T-helper 1 cell treated with Interleukin-12 subunit alpha and Interleukin-12 subunit beta and Interleukin-4 antibody, amounts not matched to agents 30 μg/mL and 1 μg/mL, for 36 hours (primary cell): ENCODE data around the gene JMJD4.
"Not testable (repeated sequence)": the region's sequence is repeated elsewhere in the genome, so short reads cannot be mapped to it uniquely, and the experiment has no call there.

Experiments used
- H3K27ac Mint-ChIP-seq: one replicate; pipeline ENCODE4 v1.8.0; 2021; ENCODE audit warnings: mild to moderate bottlenecking, mixed read lengths
- H3K27me3 Mint-ChIP-seq: one replicate; pipeline ENCODE4 v1.8.0; 2021; ENCODE audit warnings: low read depth, mixed read lengths
- H3K36me3 Mint-ChIP-seq: one replicate; pipeline ENCODE4 v1.8.0; 2021; ENCODE audit warnings: low read depth, mixed read lengths
- H3K4me1 Mint-ChIP-seq: one replicate; pipeline ENCODE4 v1.8.0; 2021; ENCODE audit warnings: low read depth, mixed read lengths
- H3K4me3 Mint-ChIP-seq: one replicate; pipeline ENCODE4 v1.8.0; 2021; ENCODE audit warnings: mild to moderate bottlenecking, moderate library complexity, mixed read lengths
- H3K9me3 Mint-ChIP-seq: one replicate; pipeline ENCODE4 v1.8.0; 2021; ENCODE audit warnings: mixed read lengths

Gene JMJD4

DNA sequence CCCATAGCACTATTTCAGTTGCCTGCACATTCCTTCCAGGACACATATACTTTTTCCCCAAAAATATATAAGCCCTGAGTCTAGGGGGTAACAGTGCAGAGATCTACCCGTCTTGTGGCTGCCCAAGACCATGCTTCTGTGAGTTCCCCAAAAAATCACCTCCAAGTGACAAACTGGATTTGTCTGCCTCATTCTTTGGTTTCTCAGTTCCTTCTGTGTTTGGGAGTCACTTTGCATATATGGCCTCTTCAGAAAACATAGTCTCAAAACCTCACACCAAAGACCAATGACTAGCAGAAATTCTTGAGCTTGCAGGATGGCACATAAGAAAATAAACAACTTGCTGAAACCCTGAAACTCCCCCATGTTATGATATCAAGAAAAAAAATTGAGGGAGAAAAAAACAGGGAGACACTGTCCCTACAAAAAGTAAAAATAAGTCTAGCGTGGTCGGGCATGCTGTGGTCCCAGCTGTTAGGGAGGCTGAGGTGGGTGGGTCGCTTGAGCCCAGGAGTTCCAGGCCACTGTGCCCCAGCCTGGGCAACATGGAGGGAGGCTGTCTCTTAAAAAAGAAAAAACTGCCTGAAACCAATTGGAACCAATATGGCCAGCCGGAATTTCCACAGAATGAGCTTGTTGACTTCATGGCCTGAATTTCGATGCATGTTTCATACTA lies 8.0 kb downstream of the JMJD4 start:
- Mint-ChIP-seq H3K27me3 (peaks cover 3% of the 10 kb centered on the region), H3K36me3 (peaks cover 7% of the 10 kb centered on the region), H3K27ac (no peak overlapping the region), H3K4me1 (peaks cover 10% of the 10 kb centered on the region), H3K4me3 (no peak overlapping the region), H3K9me3 (peaks cover 25% of the 10 kb centered on the region)

DNA sequence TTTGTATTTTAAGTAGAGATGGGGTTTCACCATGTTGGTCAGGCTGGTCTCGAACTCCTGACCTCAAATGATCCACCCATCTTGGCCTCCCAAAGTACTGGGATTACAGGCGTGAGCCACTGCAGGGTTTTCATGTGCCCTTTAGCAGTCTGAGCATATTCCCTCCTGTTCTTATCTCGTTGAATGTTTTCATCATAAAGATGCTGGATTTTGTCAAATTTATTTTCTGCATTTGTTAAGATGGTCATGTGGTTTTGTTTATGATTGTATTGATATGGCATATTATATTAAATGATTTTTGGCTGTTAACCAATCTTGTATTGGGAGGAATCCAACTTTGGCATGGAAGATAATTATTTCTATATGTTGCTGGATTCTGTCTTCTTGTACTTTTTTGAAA lies 8.8 kb downstream of the JMJD4 start:
- H3K27ac Mint-ChIP-seq, result no peak overlapping the region
- peaks cover 33% of the 10 kb centered on the region for H3K9me3 Mint-ChIP-seq
- no peak overlapping the region for H3K4me3 Mint-ChIP-seq

DNA sequence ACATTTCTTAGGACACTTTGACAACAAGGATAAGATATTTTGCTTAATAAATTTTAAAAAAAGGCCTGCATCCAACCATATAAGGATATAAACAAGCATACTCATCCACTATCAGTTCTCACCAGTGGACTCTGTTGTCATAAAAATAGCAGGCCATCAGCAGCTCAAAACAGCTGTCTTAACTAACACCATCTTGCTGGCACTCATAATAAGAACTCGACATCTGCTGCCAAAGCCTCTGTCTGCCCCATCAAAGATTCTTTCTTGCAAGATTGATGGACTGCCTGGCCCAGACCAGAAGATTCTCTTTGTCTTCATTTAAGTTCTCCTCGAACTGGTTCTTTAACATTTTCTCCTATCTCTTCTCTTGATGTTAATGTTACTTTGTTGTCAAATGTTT lies 10.1 kb downstream of the JMJD4 start:
- peaks cover 5% of the 10 kb centered on the region for H3K36me3 Mint-ChIP-seq
- H3K4me1 Mint-ChIP-seq, result peaks cover 7% of the 10 kb centered on the region
- H3K9me3 Mint-ChIP-seq, result peaks cover 46% of the 10 kb centered on the region
- no peak overlapping the region for H3K4me3 Mint-ChIP-seq
- peaks cover 3% of the 10 kb centered on the region for H3K27me3 Mint-ChIP-seq
- H3K27ac Mint-ChIP-seq, result no peak overlapping the region

More for the DNA sequence above, 8.8 kb downstream of the JMJD4 start:
- Mint-ChIP-seq H3K4me1 (peaks cover 10% of the 10 kb centered on the region), H3K27me3 (peaks cover 3% of the 10 kb centered on the region), H3K36me3 (peaks cover 7% of the 10 kb centered on the region)

DNA sequence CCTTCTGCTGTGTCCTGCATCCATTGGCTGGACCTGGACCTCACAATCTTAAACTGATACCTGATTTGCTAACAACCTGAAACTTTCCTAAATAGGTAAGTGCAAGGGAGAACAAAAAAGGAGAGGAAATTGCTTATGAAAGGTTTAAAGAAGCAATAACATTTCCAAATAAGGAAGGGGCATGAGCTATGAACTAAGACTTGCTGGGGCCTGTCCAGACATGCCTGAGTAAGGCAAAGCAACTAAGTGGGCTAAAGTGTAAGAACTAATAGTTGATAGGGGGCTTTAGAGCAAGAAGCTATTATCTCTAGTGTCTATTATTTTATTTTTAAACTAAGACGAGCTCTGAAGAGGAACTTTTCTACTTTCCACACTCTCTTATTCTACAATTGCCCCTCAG lies 11.6 kb downstream of the JMJD4 start:
- Mint-ChIP-seq H3K9me3 (peaks cover 59% of the 10 kb centered on the region), H3K36me3 (peaks cover 5% of the 10 kb centered on the region), H3K4me1 (peaks cover 7% of the 10 kb centered on the region)

DNA sequence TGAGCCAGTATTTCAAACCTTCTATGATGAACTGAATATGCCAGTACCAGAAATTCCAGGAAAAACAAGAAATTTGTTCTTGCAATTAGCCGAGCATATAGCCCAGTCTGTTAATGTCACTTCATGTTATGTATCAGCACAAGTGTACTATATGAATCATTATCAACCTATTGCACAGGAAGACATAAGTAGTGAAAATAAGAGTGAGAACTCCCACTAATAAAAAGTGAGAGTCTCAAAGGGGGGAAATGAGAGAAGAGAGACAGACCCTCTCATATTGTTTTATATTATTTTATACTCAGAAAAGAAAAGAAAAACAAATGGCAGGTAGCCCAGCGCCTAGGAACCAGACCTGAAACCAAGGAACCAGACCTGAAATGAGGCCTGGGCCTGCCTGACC lies 16.2 kb downstream of the JMJD4 start:
- H3K9me3 Mint-ChIP-seq, result peaks cover 80% of the 10 kb centered on the region
- peaks cover 5% of the 10 kb centered on the region for H3K36me3 Mint-ChIP-seq
- no peak overlapping the region for H3K4me3 Mint-ChIP-seq
- no peak overlapping the region for H3K27ac Mint-ChIP-seq
- no peaks in the 10 kb centered on the region for H3K4me1 Mint-ChIP-seq
- peaks cover 6% of the 10 kb centered on the region for H3K27me3 Mint-ChIP-seq

More for the DNA sequence above, 11.6 kb downstream of the JMJD4 start:
- Mint-ChIP-seq H3K27ac (no peak overlapping the region), H3K4me3 (no peak overlapping the region), H3K27me3 (peaks cover 3% of the 10 kb centered on the region)

DNA sequence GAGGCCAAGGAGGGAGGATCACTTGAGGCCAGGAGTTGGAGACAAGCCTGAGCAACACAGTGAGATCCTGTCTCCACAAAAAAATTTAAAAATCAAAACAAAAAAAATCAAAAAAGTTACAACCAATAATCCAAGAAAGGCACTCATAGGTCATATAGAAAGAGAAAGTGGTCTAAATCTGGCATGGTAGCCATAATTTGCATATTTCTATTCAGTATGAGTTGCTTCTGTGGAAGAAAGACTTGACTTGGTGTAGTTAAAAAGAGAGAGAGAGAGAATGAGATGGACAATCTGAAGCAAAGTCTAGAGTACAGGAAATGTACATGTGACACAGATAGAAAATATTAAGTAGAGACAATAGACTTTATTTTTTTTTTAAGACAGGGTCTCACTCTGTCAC lies 22.5 kb downstream of the JMJD4 start:
- H3K4me1 Mint-ChIP-seq, result peaks cover 6% of the 10 kb centered on the region
- no peak overlapping the region for H3K27ac Mint-ChIP-seq
- H3K4me3 Mint-ChIP-seq, result no peak overlapping the region
- H3K36me3 Mint-ChIP-seq, result peaks cover 3% of the 10 kb centered on the region
- peaks cover 56% of the 10 kb centered on the region for H3K9me3 Mint-ChIP-seq
- peaks cover 6% of the 10 kb centered on the region for H3K27me3 Mint-ChIP-seq

DNA sequence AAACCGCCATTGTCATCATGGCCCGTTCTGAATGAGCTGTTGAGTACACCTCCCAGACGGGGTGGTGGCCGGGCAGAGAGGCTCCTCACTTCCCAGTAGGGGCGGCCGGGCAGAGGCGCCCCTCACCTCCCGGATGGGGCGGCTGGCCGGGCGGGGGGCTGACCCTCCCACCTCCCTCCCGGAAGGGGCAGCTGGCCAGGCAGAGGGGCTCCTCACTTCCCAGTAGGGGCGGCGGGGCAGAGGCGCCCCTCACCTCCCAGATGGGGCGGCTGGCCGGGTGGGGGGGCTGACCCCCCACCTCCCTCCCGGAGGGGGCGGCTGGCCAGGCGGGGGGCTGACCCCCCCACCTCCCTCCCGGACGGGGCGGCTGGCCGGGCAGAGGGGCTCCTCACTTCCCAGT lies 24.6 kb downstream of the JMJD4 start:
- H3K36me3 Mint-ChIP-seq, H3K4me3 Mint-ChIP-seq, H3K27ac Mint-ChIP-seq, H3K27me3 Mint-ChIP-seq, H3K4me1 Mint-ChIP-seq: not testable (repeated sequence)
- H3K9me3 Mint-ChIP-seq, result peaks cover 47% of the 10 kb centered on the region

DNA sequence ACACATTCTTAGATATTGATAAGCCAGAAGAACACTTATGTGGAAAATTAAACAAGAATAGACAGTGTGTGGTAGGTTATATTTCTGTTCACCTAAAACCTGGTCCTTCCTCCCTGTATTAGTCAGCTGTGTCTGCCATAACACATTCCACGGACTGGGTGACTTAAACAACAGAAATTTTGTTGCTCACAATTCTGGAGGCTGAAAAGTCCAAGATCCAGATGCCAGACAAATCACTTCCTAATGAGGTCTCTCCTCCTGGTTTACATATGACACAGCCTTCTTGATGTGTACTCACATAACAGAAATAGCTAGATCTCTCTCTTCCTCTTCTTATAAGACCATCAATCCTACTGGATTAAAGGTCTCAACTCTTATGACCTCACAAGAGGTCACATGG lies 25.7 kb downstream of the JMJD4 start:
- H3K4me3 Mint-ChIP-seq, result no peak overlapping the region
- H3K27ac Mint-ChIP-seq, result no peak overlapping the region
- peaks cover 3% of the 10 kb centered on the region for H3K36me3 Mint-ChIP-seq
- H3K27me3 Mint-ChIP-seq, result no peaks in the 10 kb centered on the region
- H3K4me1 Mint-ChIP-seq, result peaks cover 8% of the 10 kb centered on the region
- H3K9me3 Mint-ChIP-seq, result peaks cover 50% of the 10 kb centered on the region

DNA sequence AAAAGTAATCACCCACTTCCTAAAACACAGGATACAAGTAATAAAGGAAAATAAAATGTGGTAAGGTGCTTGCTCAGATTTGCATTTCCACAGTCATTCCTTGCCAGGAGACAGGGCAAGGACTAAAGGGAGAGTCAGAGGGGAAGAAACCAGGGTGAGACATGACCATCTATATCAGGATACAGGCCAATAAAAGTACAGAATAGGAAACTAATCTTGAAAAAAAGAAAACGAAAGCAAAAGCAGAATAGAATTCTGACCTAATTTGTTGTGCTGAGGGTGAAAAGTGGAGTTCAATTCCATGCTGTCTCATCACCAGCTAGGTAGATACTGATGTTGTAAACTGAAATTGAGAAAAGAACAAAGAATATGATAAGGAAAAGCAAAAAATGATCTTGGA lies 27.3 kb downstream of the JMJD4 start:
- peaks cover 3% of the 10 kb centered on the region for H3K36me3 Mint-ChIP-seq
- peaks cover 56% of the 10 kb centered on the region for H3K9me3 Mint-ChIP-seq
- H3K27ac Mint-ChIP-seq, result peak overlapping the region; percentile 50
- no peaks in the 10 kb centered on the region for H3K27me3 Mint-ChIP-seq
- H3K4me3 Mint-ChIP-seq, result peak overlapping the region; percentile 22
- peaks cover 8% of the 10 kb centered on the region for H3K4me1 Mint-ChIP-seq

DNA sequence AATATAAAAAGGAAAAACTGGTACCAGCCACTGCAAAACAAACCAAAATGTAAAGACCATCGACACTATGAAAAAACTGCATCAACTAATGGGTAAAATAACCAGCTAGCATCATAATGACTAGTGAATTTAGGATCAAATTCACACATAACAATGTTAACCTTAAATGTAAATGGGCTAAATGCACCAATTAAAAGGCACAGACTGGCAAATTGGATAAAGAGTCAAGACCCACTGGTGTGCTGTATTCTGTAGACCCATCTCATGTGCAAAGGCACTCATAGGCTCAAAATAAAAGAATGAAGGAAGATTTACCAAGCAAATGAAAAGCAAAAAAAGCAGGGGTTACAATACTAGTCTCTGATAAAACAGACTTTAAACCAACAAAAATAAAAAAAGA lies 33.5 kb downstream of the JMJD4 start:
- H3K27me3 Mint-ChIP-seq, H3K4me3 Mint-ChIP-seq, H3K36me3 Mint-ChIP-seq, H3K4me1 Mint-ChIP-seq, H3K27ac Mint-ChIP-seq: not testable (repeated sequence)
- peaks cover 69% of the 10 kb centered on the region for H3K9me3 Mint-ChIP-seq

DNA sequence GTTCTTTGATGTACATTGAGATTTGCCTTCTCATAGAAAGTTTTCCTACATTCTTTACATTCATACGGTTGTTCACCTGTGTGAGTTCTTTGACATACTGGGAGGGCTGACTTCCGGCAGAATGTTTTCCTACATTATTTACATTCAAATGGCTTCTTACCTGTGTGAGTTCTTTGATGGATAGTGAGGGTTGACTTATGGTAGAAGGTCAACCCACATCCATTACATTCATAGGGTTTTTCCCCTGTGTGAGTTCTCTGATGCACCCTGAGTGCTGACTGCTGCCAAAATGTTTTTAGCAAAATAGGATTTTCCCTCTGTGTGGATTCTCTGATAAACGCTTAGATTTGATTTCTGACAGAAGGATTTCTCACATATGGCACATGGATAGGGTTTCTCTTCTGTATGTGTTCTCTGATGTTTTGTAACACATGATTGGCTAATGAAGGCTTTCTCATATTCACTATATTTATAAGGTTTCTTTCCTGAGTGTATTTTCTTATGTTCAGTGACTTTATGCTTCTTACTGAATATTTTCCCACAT lies 37.7 kb downstream of the JMJD4 start:
- H3K36me3 Mint-ChIP-seq, result no peaks in the 10 kb centered on the region
- H3K27ac Mint-ChIP-seq, result no peak overlapping the region
- H3K4me1 Mint-ChIP-seq, result no peaks in the 10 kb centered on the region
- no peak overlapping the region for H3K4me3 Mint-ChIP-seq
- H3K27me3 Mint-ChIP-seq, result no peaks in the 10 kb centered on the region
- H3K9me3 Mint-ChIP-seq, result peaks cover 50% of the 10 kb centered on the region

DNA sequence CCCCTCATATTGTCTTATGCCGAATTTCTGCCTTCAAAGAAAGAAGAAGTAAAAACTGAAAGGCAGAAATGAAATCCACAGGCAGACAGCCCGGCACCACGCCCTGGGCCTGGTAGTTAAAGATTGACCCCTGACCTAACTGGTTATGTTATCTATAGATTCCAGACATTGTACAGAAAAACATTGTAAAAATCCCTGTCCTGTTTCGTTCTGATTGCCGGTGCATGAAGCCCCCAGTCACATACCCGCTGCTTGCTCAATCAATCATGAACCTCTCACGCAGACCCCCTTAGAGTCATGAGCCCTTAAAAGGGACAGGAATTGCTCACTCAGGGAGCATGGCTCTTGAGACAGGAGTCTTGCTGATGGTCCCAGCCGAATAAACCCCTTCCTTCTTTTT lies 49.3 kb downstream of the JMJD4 start:
- Mint-ChIP-seq H3K9me3 (peaks cover 52% of the 10 kb centered on the region), H3K4me1 (no peaks in the 10 kb centered on the region), H3K4me3 (no peak overlapping the region), H3K36me3 (no peaks in the 10 kb centered on the region), H3K27me3 (no peaks in the 10 kb centered on the region), H3K27ac (no peak overlapping the region)
